ENCODE data around the gene TGFBR3. TPM values are rescaled to one million over a fixed set of nuclear protein-coding genes. Genes with fewer than 3 reads are reported as not detected.

TGFBR3 gene
- total and polyA plus RNA-seq, 2 of the 8 experiments (the other 6 are each of a cell fraction or from before 2014, with no cell fraction given): 2.0 to 6.1 TPM

- H3K36me3 ChIP-seq (ENCODE audit: control insufficient read depth in 2 of 4, insufficient read depth in 4 of 4, low read length in 3 of 4): no peaks in the 10 kb centered on the region
- no peak overlapping the region for H3K56ac ChIP-seq (replicated peaks; ENCODE audit: insufficient read length, low read depth, low read length)
- H2BK120ac ChIP-seq (replicated peaks; ENCODE audit: low read depth, low read length): no peak overlapping the region
- H3K27me3 ChIP-seq (replicated peaks in 1 of 4; ENCODE audit: control insufficient read depth in 3 of 4, extremely low read depth in 1 of 4, insufficient read depth in 3 of 4, low read length in 3 of 4): no peaks in the 10 kb centered on the region
- no peaks in the 10 kb centered on the region for H3K23me2 ChIP-seq (ENCODE audit: low read depth, low read length)
- H4K91ac ChIP-seq (replicated peaks; ENCODE audit: insufficient read length, low read length): no peak overlapping the region
- no peak overlapping the region for H2AK5ac ChIP-seq (ENCODE audit: low read depth, low read length)
- H4K5ac ChIP-seq (ENCODE audit: insufficient read length, low read depth, low read length): no peak overlapping the region
- H3K14ac ChIP-seq (ENCODE audit: insufficient read length): no peak overlapping the region
- no peak overlapping the region for H2BK20ac ChIP-seq (ENCODE audit: low read length)
- 93% methylated on average over 7 of the region's 7 CpGs; no CpG with 5 or more reads in 1 of the 2 experiments for WGBS, 2 experiments (ENCODE audit: extremely low coverage in 1 of 2, insufficient coverage in 1 of 2, insufficient read length in 1 of 2, insufficient replicate concordance in 2 of 2, low coverage in 1 of 2, low lambda C conversion rate in 2 of 2, missing lambda C conversion rate in 1 of 2)
- no peak for TF ChIP-seq KDM4A (IDR thresholded peaks at IDR 0.05; ENCODE audit: low read depth, low read length, severe bottlenecking)
- TF ChIP-seq EGR1 (IDR thresholded peaks at IDR 0.05; ENCODE audit: borderline replicate concordance, low read depth, low read length): no peak
- no peak for TF ChIP-seq BRCA1 (IDR thresholded peaks at IDR 0.05; ENCODE audit: low read depth, low read length)
- no peak for TF ChIP-seq ASH2L (IDR thresholded peaks at IDR 0.05; ENCODE audit: low read length)
- TF ChIP-seq YY1 (IDR thresholded peaks at IDR 0.05; ENCODE audit: low read depth, low read length): no peak
- no peak for TF ChIP-seq SP1 (IDR thresholded peaks at IDR 0.05; ENCODE audit: low read depth, low read length)
- no peak for TF ChIP-seq HDAC2 (IDR thresholded peaks at IDR 0.05; ENCODE audit: borderline replicate concordance in 1 of 2, low read depth in 2 of 2, low read length in 2 of 2)
- no peak for TF ChIP-seq JUND (IDR thresholded peaks at IDR 0.05; ENCODE audit: low read length)
- TF ChIP-seq KDM5A (IDR thresholded peaks at IDR 0.05; ENCODE audit: low read length): no peak
- TF ChIP-seq NRF1 (IDR thresholded peaks at IDR 0.05; ENCODE audit: low read depth, low read length): no peak
- no peak for TF ChIP-seq RAD21 (IDR thresholded peaks at IDR 0.05 in 1 of 2, conservative IDR thresholded peaks at IDR 0.05 in 1 of 2; ENCODE audit: low read depth in 2 of 2, low read length in 2 of 2)
- no peak for TF ChIP-seq SIX5 (IDR thresholded peaks at IDR 0.05; ENCODE audit: low read depth, low read length)
- no peak for TF ChIP-seq SIN3A (conservative IDR thresholded peaks at IDR 0.05 in 1 of 2, IDR thresholded peaks at IDR 0.05 in 1 of 2; ENCODE audit: low read depth in 1 of 2, low read length in 2 of 2)
- no peak for TF ChIP-seq CHD2 (IDR thresholded peaks at IDR 0.05; ENCODE audit: low read length)
- H3K9ac ChIP-seq (replicated peaks in 1 of 4; ENCODE audit: extremely low read depth in 1 of 4, low read depth in 3 of 4, low read length in 3 of 4): no peak overlapping the region
- no peak overlapping the region for H2BK5ac ChIP-seq (ENCODE audit: low read depth, low read length)
- peaks cover 0 to 11% (median 5%) of the 10 kb centered on the region in 4 experiments; a peak in 5 of 7 replicates for H3K4me1 ChIP-seq (replicated peaks in 1 of 4; ENCODE audit: control insufficient read depth in 3 of 4, insufficient read depth in 4 of 4, low read length in 3 of 4)
- no peak overlapping the region for H3K18ac ChIP-seq (ENCODE audit: extremely low read depth, low read length)
- DNase-seq (ENCODE audit: low read depth in 1 of 2, low spot score in 2 of 2): no peak
- no peak overlapping the region for H3K27ac ChIP-seq (ENCODE audit: low read depth, low read length)
- ChIA-PET POLR2A (ENCODE audit: partially characterized antibody) (no interaction called here), CTCF (ENCODE audit: partially characterized antibody) (interaction anchor here (0.5 to 2.2 kb wide), 2 partner anchors 11 to 1564 kb away, joined by 3 to 8 read pairs; no protein-coding TSS in a partner anchor)
- no peak overlapping the region for H2BK15ac ChIP-seq (ENCODE audit: low read length)
- no peak overlapping the region for H3K23ac ChIP-seq (ENCODE audit: insufficient read length)
- H4K20me1 ChIP-seq (replicated peaks in 1 of 2; ENCODE audit: control insufficient read depth in 1 of 2, insufficient read depth in 2 of 2, low read length in 2 of 2): no peaks in the 10 kb centered on the region
- H4K8ac ChIP-seq (ENCODE audit: extremely low read depth, insufficient read depth, low read length): no peak overlapping the region
- no peaks in the 10 kb centered on the region for H3K79me1 ChIP-seq (ENCODE audit: low read depth, low read length)
- H3K9me3 ChIP-seq (ENCODE audit: insufficient read depth in 2 of 2, low read depth in 1 of 2, low read length in 1 of 2): no peaks in the 10 kb centered on the region
- no peak for FAIRE-seq
- no peaks in the 10 kb centered on the region for H3K79me2 ChIP-seq (ENCODE audit: control insufficient read depth in 1 of 2, insufficient read depth in 2 of 2, low read length in 2 of 2)
- H3K4me2 ChIP-seq (ENCODE audit: insufficient read depth in 1 of 2, low read depth in 2 of 2, low read length in 2 of 2): no peak overlapping the region
- no peak overlapping the region for H3K4me3 ChIP-seq (ENCODE audit: extremely low read depth in 1 of 4, insufficient read depth in 2 of 4, low read depth in 3 of 4, low read length in 4 of 4)
- H2AFZ ChIP-seq (ENCODE audit: low read length): no peak overlapping the region
- no peak overlapping the region for H2BK12ac ChIP-seq (ENCODE audit: low read depth, low read length)
- no peak overlapping the region for H3K4ac ChIP-seq (replicated peaks; ENCODE audit: insufficient read length, low read depth, low read length)
Observed at GRCh38 chr1:91774520-91775203, 111.3 kb downstream of the TGFBR3 start.

Measured in H1 (cell line).